IMR-90 (cell line): Measurements from ENCODE around the gene LRP1B.

ENCODE experiments used
- CEBPB ChIP-seq: IDR thresholded peaks from 2 replicates; pipeline ENCODE4 v1.6.1; 2012; ENCODE audit warnings: low read depth, low read length, improper control_type of control experiment
- CHD1 ChIP-seq: IDR thresholded peaks from 2 replicates; pipeline ENCODE4 v1.6.1; 2012; ENCODE audit warnings: low read depth, low read length, improper control_type of control experiment
- MAFK ChIP-seq: IDR thresholded peaks from 2 replicates; pipeline ENCODE4 v1.6.1; 2012; ENCODE audit warnings: low read depth, low read length, improper control_type of control experiment
- MXI1 ChIP-seq: IDR thresholded peaks from 2 replicates; pipeline ENCODE4 v1.6.1; 2012; ENCODE audit warnings: low read depth, mild to moderate bottlenecking, low read length, moderate library complexity, borderline replicate concordance
- POLR2A ChIP-seq: IDR thresholded peaks from 2 replicates; pipeline ENCODE4 v1.6.1; 2012; ENCODE audit warnings: mild to moderate bottlenecking, low read depth, low read length
- RCOR1 ChIP-seq: IDR thresholded peaks from 2 replicates; pipeline ENCODE4 v1.6.1; 2012; ENCODE audit warnings: mild to moderate bottlenecking, low read length, improper control_type of control experiment; ENCODE audit not compliant: insufficient replicate concordance
- RFX5 ChIP-seq: IDR thresholded peaks from 2 replicates; pipeline ENCODE4 v1.8.0; 2012; ENCODE audit warnings: low read depth, mild to moderate bottlenecking, low read length, moderate library complexity
- TF ChIP-seq, protein P1 (sequence below): conservative IDR thresholded peaks from 2 replicates; pipeline ENCODE4 v1.5.1; 2012; ENCODE audit warnings: mild to moderate bottlenecking, low read depth, low read length, improper control_type of control experiment
- TF ChIP-seq, protein P2 (sequence below): fragments of 150-350 bp; IDR thresholded peaks from 2 replicates; pipeline ENCODE4 v1.6.1; 2017; ENCODE audit warnings: mild to moderate bottlenecking, antibody characterized with exemption, low read length, low read depth

- TF ChIP-seq POLR2A (no peak), MXI1 (no peak), MAFK (no peak), RFX5 (no peak), CHD1 (no peak), RCOR1 (no peak), CEBPB (no peak)
- TF ChIP-seq, protein P1, sequence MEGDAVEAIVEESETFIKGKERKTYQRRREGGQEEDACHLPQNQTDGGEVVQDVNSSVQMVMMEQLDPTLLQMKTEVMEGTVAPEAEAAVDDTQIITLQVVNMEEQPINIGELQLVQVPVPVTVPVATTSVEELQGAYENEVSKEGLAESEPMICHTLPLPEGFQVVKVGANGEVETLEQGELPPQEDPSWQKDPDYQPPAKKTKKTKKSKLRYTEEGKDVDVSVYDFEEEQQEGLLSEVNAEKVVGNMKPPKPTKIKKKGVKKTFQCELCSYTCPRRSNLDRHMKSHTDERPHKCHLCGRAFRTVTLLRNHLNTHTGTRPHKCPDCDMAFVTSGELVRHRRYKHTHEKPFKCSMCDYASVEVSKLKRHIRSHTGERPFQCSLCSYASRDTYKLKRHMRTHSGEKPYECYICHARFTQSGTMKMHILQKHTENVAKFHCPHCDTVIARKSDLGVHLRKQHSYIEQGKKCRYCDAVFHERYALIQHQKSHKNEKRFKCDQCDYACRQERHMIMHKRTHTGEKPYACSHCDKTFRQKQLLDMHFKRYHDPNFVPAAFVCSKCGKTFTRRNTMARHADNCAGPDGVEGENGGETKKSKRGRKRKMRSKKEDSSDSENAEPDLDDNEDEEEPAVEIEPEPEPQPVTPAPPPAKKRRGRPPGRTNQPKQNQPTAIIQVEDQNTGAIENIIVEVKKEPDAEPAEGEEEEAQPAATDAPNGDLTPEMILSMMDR: no peak
- TF ChIP-seq, protein P2, sequence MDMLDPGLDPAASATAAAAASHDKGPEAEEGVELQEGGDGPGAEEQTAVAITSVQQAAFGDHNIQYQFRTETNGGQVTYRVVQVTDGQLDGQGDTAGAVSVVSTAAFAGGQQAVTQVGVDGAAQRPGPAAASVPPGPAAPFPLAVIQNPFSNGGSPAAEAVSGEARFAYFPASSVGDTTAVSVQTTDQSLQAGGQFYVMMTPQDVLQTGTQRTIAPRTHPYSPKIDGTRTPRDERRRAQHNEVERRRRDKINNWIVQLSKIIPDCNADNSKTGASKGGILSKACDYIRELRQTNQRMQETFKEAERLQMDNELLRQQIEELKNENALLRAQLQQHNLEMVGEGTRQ: no peak
These were observed 26.6 kb downstream of the LRP1B start for GRCh38 chr2:142104134-142104758.
